ENCODE results near the gene NLRX1.

The NLRX1 gene

GRCh38 chr11:119169282-119169719 lies 776 bp downstream of the NLRX1 start:
- no peaks in the 10 kb centered on the region for H3K9me3 ChIP-seq (ENCODE audit: insufficient read depth, low read length)

GRCh38 chr11:119172513-119172912 lies 4.0 kb downstream of the NLRX1 start:
- no peak overlapping the region for H3K4me2 ChIP-seq (ENCODE audit: low read depth, low read length, poor library complexity, severe bottlenecking)
- no peak overlapping the region for H3K27ac ChIP-seq (ENCODE audit: low read depth, low read length)
- no peaks in the 10 kb centered on the region for H3K36me3 ChIP-seq (ENCODE audit: low read length)
- H3K9ac ChIP-seq (ENCODE audit: low read length) = no peak overlapping the region
- no peaks in the 10 kb centered on the region for H3F3A ChIP-seq (ENCODE audit: insufficient read depth)
- H3K9me2 ChIP-seq (replicated peaks; ENCODE audit: insufficient read depth, low read length) = no peaks in the 10 kb centered on the region
- H4K20me1 ChIP-seq (ENCODE audit: low read depth, low read length) = no peaks in the 10 kb centered on the region
- no peaks in the 10 kb centered on the region for H3K79me2 ChIP-seq (ENCODE audit: insufficient read depth, low read length)
- H3K27me3 ChIP-seq (ENCODE audit: low read length) = no peaks in the 10 kb centered on the region
- no peaks in the 10 kb centered on the region for H3K9me3 ChIP-seq (ENCODE audit: insufficient read depth, low read length)
- no peak for TF ChIP-seq EZH2phosphoT487 (conservative IDR thresholded peaks at IDR 0.05; ENCODE audit: low read length)
- no peak for TF ChIP-seq CTCF (IDR thresholded peaks at IDR 0.05; ENCODE audit: insufficient read depth, low read length, poor library complexity, severe bottlenecking)
- H3K4me3 ChIP-seq (ENCODE audit: insufficient read depth, low read length, poor library complexity, severe bottlenecking) = no peak overlapping the region
- H2AFZ ChIP-seq (ENCODE audit: low read depth, low read length, severe bottlenecking) = no peak overlapping the region

More at GRCh38 chr11:119169282-119169719, 776 bp downstream of the NLRX1 start:
- no peaks in the 10 kb centered on the region for H4K20me1 ChIP-seq (ENCODE audit: low read depth, low read length)
- no peak overlapping the region; the same call in 1 of the 2 replicates for H3K27ac ChIP-seq (ENCODE audit: low read depth, low read length)
- no peaks in the 10 kb centered on the region for H3K9me2 ChIP-seq (replicated peaks; ENCODE audit: insufficient read depth, low read length)
- TF ChIP-seq CTCF (IDR thresholded peaks at IDR 0.05; ENCODE audit: insufficient read depth, low read length, poor library complexity, severe bottlenecking) (no peak), EZH2phosphoT487 (conservative IDR thresholded peaks at IDR 0.05; ENCODE audit: low read length) (no peak)
- no peaks in the 10 kb centered on the region for H3K36me3 ChIP-seq (ENCODE audit: low read length)
- H3K79me2 ChIP-seq (ENCODE audit: insufficient read depth, low read length) = no peaks in the 10 kb centered on the region
- H2AFZ ChIP-seq (ENCODE audit: low read depth, low read length, severe bottlenecking) = peak overlapping the region; percentile 98
- peak overlapping the region; percentile 89 for H3K4me2 ChIP-seq (ENCODE audit: low read depth, low read length, poor library complexity, severe bottlenecking)
- H3K27me3 ChIP-seq (ENCODE audit: low read length) = no peaks in the 10 kb centered on the region
- H3K4me3 ChIP-seq (ENCODE audit: insufficient read depth, low read length, poor library complexity, severe bottlenecking) = peak overlapping the region; percentile 66
- H3F3A ChIP-seq (ENCODE audit: insufficient read depth) = no peaks in the 10 kb centered on the region
- H3K9ac ChIP-seq (ENCODE audit: low read length) = peak overlapping the region; percentile 83

GRCh38 chr11:119173453-119173852 lies 4.9 kb downstream of the NLRX1 start:
- H3K4me2 ChIP-seq (ENCODE audit: low read depth, low read length, poor library complexity, severe bottlenecking) = no peak overlapping the region
- H3K27ac ChIP-seq (ENCODE audit: low read depth, low read length) = no peak overlapping the region
- no peaks in the 10 kb centered on the region for H3K36me3 ChIP-seq (ENCODE audit: low read length)
- H3K9me3 ChIP-seq (ENCODE audit: insufficient read depth, low read length) = no peaks in the 10 kb centered on the region
- H3K27me3 ChIP-seq (ENCODE audit: low read length) = no peaks in the 10 kb centered on the region
- H3K79me2 ChIP-seq (ENCODE audit: insufficient read depth, low read length) = no peaks in the 10 kb centered on the region
- H4K20me1 ChIP-seq (ENCODE audit: low read depth, low read length) = no peaks in the 10 kb centered on the region
- no peak overlapping the region for H2AFZ ChIP-seq (ENCODE audit: low read depth, low read length, severe bottlenecking)
- H3K9ac ChIP-seq (ENCODE audit: low read length) = no peak overlapping the region
- TF ChIP-seq CTCF (IDR thresholded peaks at IDR 0.05; ENCODE audit: insufficient read depth, low read length, poor library complexity, severe bottlenecking) = no peak
- no peak for TF ChIP-seq EZH2phosphoT487 (conservative IDR thresholded peaks at IDR 0.05; ENCODE audit: low read length)
- no peak overlapping the region for H3K4me3 ChIP-seq (ENCODE audit: insufficient read depth, low read length, poor library complexity, severe bottlenecking)
- no peaks in the 10 kb centered on the region for H3F3A ChIP-seq (ENCODE audit: insufficient read depth)
- no peaks in the 10 kb centered on the region for H3K9me2 ChIP-seq (replicated peaks; ENCODE audit: insufficient read depth, low read length)

Data from SU-DHL-6 (cell line).